Measurements from ENCODE around the gene SCAMP4.

- no peak for TF ChIP-seq POLR2AphosphoS5 (IDR thresholded peaks at IDR 0.05; ENCODE audit: low read depth, low read length)
- no peak for TF ChIP-seq TAF1 (IDR thresholded peaks at IDR 0.05; ENCODE audit: borderline replicate concordance, insufficient read depth, low read length)
- TF ChIP-seq REST (IDR thresholded peaks at IDR 0.05; ENCODE audit: insufficient read depth in 1 of 2, low read depth in 2 of 2, low read length in 2 of 2) = no peak
- TF ChIP-seq SIN3A (IDR thresholded peaks at IDR 0.05; ENCODE audit: borderline replicate concordance, insufficient read depth, low read length) = no peak
- no peak for TF ChIP-seq FOXP2 (optimal IDR thresholded peaks at IDR 0.05; ENCODE audit: borderline replicate concordance, extremely low read depth, extremely low read length, insufficient read depth)
Measured at GRCh38 chr19:1961000-1961883, 56.0 kb downstream of the SCAMP4 start.
